H1 (cell line): ENCODE data around the gene DFFB.

Experiments used
- RAD21 ChIP-seq, 2 experiments: IDR thresholded peaks in 1 of 2; conservative IDR thresholded peaks in 1 of 2; 2 replicates each; pipeline ENCODE4 v1.6.1; 2011; ENCODE audit warnings: low read depth in 2 of 2, low read length in 2 of 2, improper control_type of control experiment in 1 of 2, inconsistent platforms in 1 of 2, mild to moderate bottlenecking in 1 of 2, moderate library complexity in 1 of 2
- TF ChIP-seq, protein P1 (sequence below), 3 experiments: IDR thresholded peaks; 1 replicate in 2 of 3; 2 replicates in 1 of 3; pipeline versions ENCODE4 v1.5.1 to v1.6.1; 2011; ENCODE audit warnings: low read length in 3 of 3, mild to moderate bottlenecking in 3 of 3, inconsistent platforms in 2 of 3, low read depth in 1 of 3, moderate library complexity in 1 of 3; ENCODE audit not compliant: insufficient read depth in 1 of 3; ENCODE audit errors: control extremely low read depth in 1 of 3

GRCh38 chr1:3865606-3866160 lies 8.4 kb downstream of the DFFB start:
- TF ChIP-seq, protein P1, sequence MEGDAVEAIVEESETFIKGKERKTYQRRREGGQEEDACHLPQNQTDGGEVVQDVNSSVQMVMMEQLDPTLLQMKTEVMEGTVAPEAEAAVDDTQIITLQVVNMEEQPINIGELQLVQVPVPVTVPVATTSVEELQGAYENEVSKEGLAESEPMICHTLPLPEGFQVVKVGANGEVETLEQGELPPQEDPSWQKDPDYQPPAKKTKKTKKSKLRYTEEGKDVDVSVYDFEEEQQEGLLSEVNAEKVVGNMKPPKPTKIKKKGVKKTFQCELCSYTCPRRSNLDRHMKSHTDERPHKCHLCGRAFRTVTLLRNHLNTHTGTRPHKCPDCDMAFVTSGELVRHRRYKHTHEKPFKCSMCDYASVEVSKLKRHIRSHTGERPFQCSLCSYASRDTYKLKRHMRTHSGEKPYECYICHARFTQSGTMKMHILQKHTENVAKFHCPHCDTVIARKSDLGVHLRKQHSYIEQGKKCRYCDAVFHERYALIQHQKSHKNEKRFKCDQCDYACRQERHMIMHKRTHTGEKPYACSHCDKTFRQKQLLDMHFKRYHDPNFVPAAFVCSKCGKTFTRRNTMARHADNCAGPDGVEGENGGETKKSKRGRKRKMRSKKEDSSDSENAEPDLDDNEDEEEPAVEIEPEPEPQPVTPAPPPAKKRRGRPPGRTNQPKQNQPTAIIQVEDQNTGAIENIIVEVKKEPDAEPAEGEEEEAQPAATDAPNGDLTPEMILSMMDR (IDR thresholded peaks at IDR 0.05; ENCODE audit: control extremely low read depth in 1 of 3, insufficient read depth in 1 of 3, low read depth in 1 of 3, low read length in 3 of 3) = no peak
- TF ChIP-seq RAD21 (IDR thresholded peaks at IDR 0.05 in 1 of 2, conservative IDR thresholded peaks at IDR 0.05 in 1 of 2; ENCODE audit: low read depth in 2 of 2, low read length in 2 of 2) = no peak
